GM23338 (cell line): Measurements from ENCODE around the gene ACAT1.

Source experiments
- CTCF ChIP-seq, 2 experiments: fragments of 200-600 bp in 1 of 2; sonication (generic) in 1 of 2; conservative IDR thresholded peaks; 2 replicates each; pipeline versions ENCODE4 v1.5.1 to v1.6.1; 2016 to 2017; ENCODE audit warnings: antibody characterized with exemption in 2 of 2, low read depth in 2 of 2, mild to moderate bottlenecking in 2 of 2, moderate library complexity in 1 of 2
- EZH2phosphoT487 ChIP-seq: fragments of 200-600 bp; sonication (generic); IDR thresholded peaks from one replicate; pipeline ENCODE4 v1.8.1; 2018; ENCODE audit warnings: antibody characterized with exemption; ENCODE audit not compliant: unreplicated experiment
- STAT1 ChIP-seq: IDR thresholded peaks from one replicate; pipeline ENCODE4 v1.6.1; 2016; ENCODE audit warnings: antibody characterized with exemption; ENCODE audit not compliant: unreplicated experiment

- TF ChIP-seq CTCF (conservative IDR thresholded peaks at IDR 0.05; ENCODE audit: low read depth in 2 of 2) (no peak), EZH2phosphoT487 (no peak), STAT1 (no peak)
These were observed 75.5 kb downstream of the ACAT1 start for GRCh38 chr11:108196901-108197300.
